OCI-M2 (cell line): ENCODE measurements around the gene GNAL.
"Not testable (repeated sequence)": the region's sequence is repeated elsewhere in the genome, so short reads cannot be mapped to it uniquely, and the experiment has no call there.

Experiments
- DNase-seq: peaks from one replicate; lab custom pipeline; 2025; ENCODE audit not compliant: unreplicated experiment; lab: John Stamatoyannopoulos, UW

Gene GNAL

GRCh38 chr18:11902522-11903292 is 213.6 kb downstream of the GNAL start:
- DNase-seq = no peak

- no peak for DNase-seq
Observed at GRCh38 chr18:11905613-11906012, 216.5 kb downstream of the GNAL start.

GRCh38 chr18:11906176-11906575 is 217.1 kb downstream of the GNAL start:
- DNase-seq = no peak

GRCh38 chr18:11906926-11907874 is 218.1 kb downstream of the GNAL start:
- no peak for DNase-seq

- DNase-seq = peak; percentile 7
Observed at GRCh38 chr18:11908182-11909060, 219.4 kb downstream of the GNAL start, which contains the start of gene MPPE1. MPPE1 (minus strand) TSS chr18:11908317; CDS start chr18:11897264, 11,053 bp downstream.

GRCh38 chr18:11909061-11909455 is 220.0 kb downstream of the GNAL start:
- DNase-seq = no peak

GRCh38 chr18:11909591-11910026 is 220.5 kb downstream of the GNAL start:
- no peak for DNase-seq

GRCh38 chr18:11916880-11917279 is 227.8 kb downstream of the GNAL start:
- DNase-seq = not testable (repeated sequence)

GRCh38 chr18:11919522-11919921 is 230.5 kb downstream of the GNAL start:
- DNase-seq = not testable (repeated sequence)

GRCh38 chr18:11923450-11923849 is 234.4 kb downstream of the GNAL start:
- DNase-seq = no peak

GRCh38 chr18:11925800-11926481 is 236.9 kb downstream of the GNAL start:
- no peak for DNase-seq

- DNase-seq = no peak
Observed at GRCh38 chr18:11927497-11927896, 238.4 kb downstream of the GNAL start.

GRCh38 chr18:11932393-11932792 is 243.3 kb downstream of the GNAL start:
- DNase-seq = no peak
